GM10266 (cell line): Measurements from ENCODE around the gene TECTB.

Experiments used
- DNase-seq: peaks from one replicate; pipeline ENCODE4 v3.0.0; 2012; ENCODE audit errors: extremely low spot score
- CTCF ChIP-seq: IDR thresholded peaks from 2 replicates; pipeline ENCODE4 v1.5.1; 2012; ENCODE audit warnings: mild to moderate bottlenecking, low read depth; ENCODE audit not compliant: control insufficient read depth, insufficient read depth; ENCODE audit errors: missing control alignments

TECTB gene

GRCh38 chr10:112258407-112258806 is 24.8 kb upstream of the TECTB start:
- TF ChIP-seq CTCF = no peak
- DNase-seq = no peak

GRCh38 chr10:112259688-112260087 is 23.5 kb upstream of the TECTB start:
- DNase-seq = no peak
- no peak for TF ChIP-seq CTCF

- no peak for TF ChIP-seq CTCF
Observed at GRCh38 chr10:112260831-112261230, 22.4 kb upstream of the TECTB start.

GRCh38 chr10:112261281-112261822 is 21.8 kb upstream of the TECTB start:
- no peak for DNase-seq
- no peak for TF ChIP-seq CTCF

More at GRCh38 chr10:112260831-112261230, 22.4 kb upstream of the TECTB start:
- no peak for DNase-seq

- no peak for TF ChIP-seq CTCF
- DNase-seq = no peak
Observed at GRCh38 chr10:112262546-112262945, 20.7 kb upstream of the TECTB start.

GRCh38 chr10:112265745-112266144 is 17.5 kb upstream of the TECTB start:
- no peak for TF ChIP-seq CTCF
- DNase-seq = no peak

GRCh38 chr10:112269266-112269665 is 13.9 kb upstream of the TECTB start:
- TF ChIP-seq CTCF = no peak
- no peak for DNase-seq
